GM21717 (cell line): ENCODE data around the gene PAN3.

Source experiments
- ATAC-seq: cut with Tn5 transposase; IDR thresholded peaks from one replicate; pipeline ENCODE4 v1.9.1; 2021; ENCODE audit warnings: mild to moderate bottlenecking, moderate library complexity; ENCODE audit not compliant: unreplicated experiment

Gene PAN3

GRCh38 chr13:28333204-28333881 lies 195.0 kb downstream of the PAN3 start:
- no peak for ATAC-seq

- ATAC-seq: no peak
Measured at GRCh38 chr13:28336193-28336657, 197.9 kb downstream of the PAN3 start.

GRCh38 chr13:28337166-28338005 lies 199.0 kb downstream of the PAN3 start:
- ATAC-seq: no peak

- no peak for ATAC-seq
Measured at GRCh38 chr13:28338006-28338574, 199.7 kb downstream of the PAN3 start.

GRCh38 chr13:28338742-28339141 lies 200.4 kb downstream of the PAN3 start:
- ATAC-seq: no peak

GRCh38 chr13:28339419-28339818 lies 201.1 kb downstream of the PAN3 start:
- no peak for ATAC-seq

- no peak for ATAC-seq
Measured at GRCh38 chr13:28340272-28340793, 202.0 kb downstream of the PAN3 start.

GRCh38 chr13:28342251-28342650 lies 203.9 kb downstream of the PAN3 start:
- ATAC-seq: no peak

- no peak for ATAC-seq
Measured at GRCh38 chr13:28344163-28344562, 205.8 kb downstream of the PAN3 start.
